ENCODE data around the gene SLC13A2.

- TF ChIP-seq CTCF (tag by site-specific recombination; IDR thresholded peaks at IDR 0.05) = no peak
- TF ChIP-seq ZNF610 (tag by site-specific recombination; IDR thresholded peaks at IDR 0.05; ENCODE audit: borderline replicate concordance) = no peak
- TF ChIP-seq ZNF544 (tag by site-specific recombination; IDR thresholded peaks at IDR 0.05) = no peak
These were observed 34.2 kb downstream of the SLC13A2 start for GRCh38 chr17:28507567-28508203.

Data from HEK293 (cell line).